Osteocyte (in vitro differentiated cells): Measurements from ENCODE around the gene PDE3A. TPM values are rescaled to one million over a fixed set of nuclear protein-coding genes. Genes with fewer than 3 reads are reported as not detected.

Experiments
- DNase-seq: peaks from one replicate; pipeline ENCODE4 v3.0.0; 2021; ENCODE audit warnings: mixed read lengths; ENCODE audit not compliant: unreplicated experiment; ENCODE audit errors: extremely low spot score
- H3K27ac Mint-ChIP-seq: one replicate; pipeline ENCODE4 v1.8.0; 2021; ENCODE audit warnings: mild to moderate bottlenecking, mixed read lengths; ENCODE audit not compliant: unreplicated experiment
- H3K27me3 Mint-ChIP-seq: one replicate; pipeline ENCODE4 v1.8.0; 2021; ENCODE audit warnings: mixed read lengths; ENCODE audit not compliant: unreplicated experiment
- H3K36me3 Mint-ChIP-seq: one replicate; pipeline ENCODE4 v1.8.0; 2021; ENCODE audit warnings: mixed read lengths; ENCODE audit not compliant: unreplicated experiment
- H3K4me1 Mint-ChIP-seq: one replicate; pipeline ENCODE4 v1.8.0; 2021; ENCODE audit warnings: mixed read lengths; ENCODE audit not compliant: unreplicated experiment
- H3K4me3 Mint-ChIP-seq: one replicate; pipeline ENCODE4 v1.8.0; 2021; ENCODE audit warnings: mild to moderate bottlenecking, moderate library complexity, mixed read lengths; ENCODE audit not compliant: unreplicated experiment
- H3K9me3 Mint-ChIP-seq: one replicate; pipeline ENCODE4 v1.8.0; 2021; ENCODE audit warnings: mixed read lengths; ENCODE audit not compliant: unreplicated experiment
- CTCF ChIP-seq: fragments of 200-600 bp; sonication (generic); IDR thresholded peaks from 2 replicates; pipeline ENCODE4 v1.5.0; 2021; ENCODE audit warnings: antibody characterized with exemption, mild to moderate bottlenecking, moderate library complexity
- total RNA-seq: library from RNA; stranded (reverse); gene quantifications from 2 replicates; pipeline ENCODE4 v1.2.1, GENCODE V29; 2021

The PDE3A gene
- total RNA-seq, 1 donor from 2014 or later: 27.8 TPM

GRCh38 chr12:20588042-20588441 is 219.7 kb downstream of the PDE3A start:
- Mint-ChIP-seq H3K9me3 (no peaks in the 10 kb centered on the region), H3K27ac (no peak overlapping the region), H3K4me1 (peaks cover 14% of the 10 kb centered on the region), H3K36me3 (no peaks in the 10 kb centered on the region), H3K4me3 (no peak overlapping the region), H3K27me3 (no peaks in the 10 kb centered on the region)
- no peak for TF ChIP-seq CTCF
- DNase-seq: no peak

GRCh38 chr12:20590570-20590969 is 222.2 kb downstream of the PDE3A start:
- no peak overlapping the region for H3K4me3 Mint-ChIP-seq
- DNase-seq: no peak
- no peak overlapping the region for H3K27ac Mint-ChIP-seq
- H3K36me3 Mint-ChIP-seq: no peaks in the 10 kb centered on the region
- peaks cover 13% of the 10 kb centered on the region for H3K4me1 Mint-ChIP-seq
- H3K9me3 Mint-ChIP-seq: no peaks in the 10 kb centered on the region
- no peak for TF ChIP-seq CTCF
- no peaks in the 10 kb centered on the region for H3K27me3 Mint-ChIP-seq

GRCh38 chr12:20592556-20592955 is 224.2 kb downstream of the PDE3A start:
- H3K4me1 Mint-ChIP-seq: peaks cover 14% of the 10 kb centered on the region
- no peaks in the 10 kb centered on the region for H3K9me3 Mint-ChIP-seq
- DNase-seq: no peak
- no peak overlapping the region for H3K4me3 Mint-ChIP-seq
- no peak for TF ChIP-seq CTCF
- H3K27me3 Mint-ChIP-seq: no peaks in the 10 kb centered on the region
- H3K36me3 Mint-ChIP-seq: no peaks in the 10 kb centered on the region
- H3K27ac Mint-ChIP-seq: no peak overlapping the region

GRCh38 chr12:20593611-20594010 is 225.3 kb downstream of the PDE3A start:
- Mint-ChIP-seq H3K36me3 (no peaks in the 10 kb centered on the region), H3K27ac (peak overlapping the region; percentile 11), H3K4me3 (no peak overlapping the region), H3K9me3 (no peaks in the 10 kb centered on the region), H3K27me3 (no peaks in the 10 kb centered on the region), H3K4me1 (peaks cover 10% of the 10 kb centered on the region)
- no peak for DNase-seq
- TF ChIP-seq CTCF: no peak

- Mint-ChIP-seq H3K4me1 (peaks cover 11% of the 10 kb centered on the region), H3K27me3 (no peaks in the 10 kb centered on the region), H3K36me3 (no peaks in the 10 kb centered on the region), H3K4me3 (no peak overlapping the region), H3K27ac (no peak overlapping the region), H3K9me3 (no peaks in the 10 kb centered on the region)
- DNase-seq: no peak
- no peak for TF ChIP-seq CTCF
Observed at GRCh38 chr12:20596061-20596460, 227.7 kb downstream of the PDE3A start.
